ENCODE results near the gene AOPEP.

DNA sequence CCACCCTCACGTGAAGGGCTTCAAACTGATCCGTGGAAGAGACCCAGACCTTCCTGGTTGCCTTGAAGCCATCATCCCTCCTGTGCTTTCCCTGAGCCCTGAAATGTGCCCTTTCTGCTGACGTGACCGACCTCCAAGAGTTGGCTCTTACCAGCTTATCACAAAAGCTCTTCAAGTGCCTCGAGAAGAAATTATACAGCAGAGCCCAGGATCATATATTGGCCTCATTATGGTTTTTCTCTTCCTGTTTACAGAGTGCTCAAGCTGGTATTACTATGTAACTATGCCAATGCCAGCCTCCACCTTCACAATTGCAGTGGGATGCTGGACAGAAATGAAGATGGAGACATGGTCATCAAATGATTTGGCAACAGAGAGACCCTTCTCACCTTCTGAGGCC is 66.0 kb downstream of the AOPEP start:
- TF ChIP-seq JUND (IDR thresholded peaks at IDR 0.05) (no peak), GATA2 (CRISPR knock-in tag; IDR thresholded peaks at IDR 0.05) (no peak), POLR2AphosphoS5 (IDR thresholded peaks at IDR 0.05; ENCODE audit: low read depth, low read length) (no peak), TCF12 (IDR thresholded peaks at IDR 0.05) (no peak)
- TF ChIP-seq, protein P1, sequence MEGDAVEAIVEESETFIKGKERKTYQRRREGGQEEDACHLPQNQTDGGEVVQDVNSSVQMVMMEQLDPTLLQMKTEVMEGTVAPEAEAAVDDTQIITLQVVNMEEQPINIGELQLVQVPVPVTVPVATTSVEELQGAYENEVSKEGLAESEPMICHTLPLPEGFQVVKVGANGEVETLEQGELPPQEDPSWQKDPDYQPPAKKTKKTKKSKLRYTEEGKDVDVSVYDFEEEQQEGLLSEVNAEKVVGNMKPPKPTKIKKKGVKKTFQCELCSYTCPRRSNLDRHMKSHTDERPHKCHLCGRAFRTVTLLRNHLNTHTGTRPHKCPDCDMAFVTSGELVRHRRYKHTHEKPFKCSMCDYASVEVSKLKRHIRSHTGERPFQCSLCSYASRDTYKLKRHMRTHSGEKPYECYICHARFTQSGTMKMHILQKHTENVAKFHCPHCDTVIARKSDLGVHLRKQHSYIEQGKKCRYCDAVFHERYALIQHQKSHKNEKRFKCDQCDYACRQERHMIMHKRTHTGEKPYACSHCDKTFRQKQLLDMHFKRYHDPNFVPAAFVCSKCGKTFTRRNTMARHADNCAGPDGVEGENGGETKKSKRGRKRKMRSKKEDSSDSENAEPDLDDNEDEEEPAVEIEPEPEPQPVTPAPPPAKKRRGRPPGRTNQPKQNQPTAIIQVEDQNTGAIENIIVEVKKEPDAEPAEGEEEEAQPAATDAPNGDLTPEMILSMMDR (IDR thresholded peaks at IDR 0.05), result no peak
- TF ChIP-seq, protein P2, sequence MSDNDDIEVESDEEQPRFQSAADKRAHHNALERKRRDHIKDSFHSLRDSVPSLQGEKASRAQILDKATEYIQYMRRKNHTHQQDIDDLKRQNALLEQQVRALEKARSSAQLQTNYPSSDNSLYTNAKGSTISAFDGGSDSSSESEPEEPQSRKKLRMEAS (IDR thresholded peaks at IDR 0.05; ENCODE audit: low read depth), result no peak
- TF ChIP-seq, protein P3, sequence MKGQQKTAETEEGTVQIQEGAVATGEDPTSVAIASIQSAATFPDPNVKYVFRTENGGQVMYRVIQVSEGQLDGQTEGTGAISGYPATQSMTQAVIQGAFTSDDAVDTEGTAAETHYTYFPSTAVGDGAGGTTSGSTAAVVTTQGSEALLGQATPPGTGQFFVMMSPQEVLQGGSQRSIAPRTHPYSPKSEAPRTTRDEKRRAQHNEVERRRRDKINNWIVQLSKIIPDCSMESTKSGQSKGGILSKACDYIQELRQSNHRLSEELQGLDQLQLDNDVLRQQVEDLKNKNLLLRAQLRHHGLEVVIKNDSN (IDR thresholded peaks at IDR 0.05; ENCODE audit: borderline replicate concordance, low read depth), result no peak
